Measurements from ENCODE around the gene UBE2R2. TPM values are rescaled to one million over a fixed set of nuclear protein-coding genes. Genes with fewer than 3 reads are reported as not detected.

UBE2R2 gene
- polyA plus RNA-seq, 4 donors: 65.3 to 70.9 (median 68.9) TPM

GRCh38 chr9:33964086-33964768, 147.3 kb downstream of the UBE2R2 start:
- no peak for DNase-seq (ENCODE audit: low read depth in 4 of 4, low spot score in 3 of 4)

Other genes with a start within 250 kb of the UBE2R2 start
- gene PRSS3, start 21.6 kb upstream of the UBE2R2 start, polyA plus RNA-seq (ENCODE audit: insufficient read length in 4 of 4): 1 to 10 TPM in 3 of 4 donors, under 1 TPM in 1; 0.93 to 2.1 (median 1.9) TPM
- 10 to 100 TPM; 36.2 to 42.7 (median 37.6) TPM for gene UBAP2, start 231.7 kb downstream of the UBE2R2 start, polyA plus RNA-seq (ENCODE audit: insufficient read length in 4 of 4)